HEK293 (cell line): ENCODE measurements around the gene TDRKH.

Experiments
- CTCF ChIP-seq: fragments of 450-650 bp; formaldehyde crosslinking; IDR thresholded peaks from 2 replicates; pipeline ENCODE4 v1.5.1; 2016; ENCODE audit warnings: missing biosample characterization, missing genetic modification characterization
- REST ChIP-seq: fragments of 450-650 bp; formaldehyde crosslinking; IDR thresholded peaks from 2 replicates; pipeline ENCODE4 v1.5.1; 2016; ENCODE audit warnings: missing biosample characterization, missing genetic modification characterization
- YY1 ChIP-seq: fragments of 450-650 bp; formaldehyde crosslinking; IDR thresholded peaks from 2 replicates; pipeline ENCODE4 v1.5.1; 2018; ENCODE audit warnings: missing biosample characterization, missing genetic modification characterization
- YY2 ChIP-seq: fragments of 450-650 bp; formaldehyde crosslinking; IDR thresholded peaks from 2 replicates; pipeline ENCODE4 v1.5.1; 2016; ENCODE audit warnings: missing biosample characterization, missing genetic modification characterization
- ZBTB20 ChIP-seq: fragments of 450-650 bp; formaldehyde crosslinking; IDR thresholded peaks from 2 replicates; pipeline ENCODE4 v1.5.1; 2016; ENCODE audit warnings: missing biosample characterization, missing genetic modification characterization
- ZFP3 ChIP-seq: fragments of 450-650 bp; formaldehyde crosslinking; IDR thresholded peaks from 2 replicates; pipeline ENCODE4 v1.5.1; 2016; ENCODE audit warnings: low read depth, missing biosample characterization, missing genetic modification characterization
- ZNF121 ChIP-seq: fragments of 450-650 bp; formaldehyde crosslinking; IDR thresholded peaks from 2 replicates; pipeline ENCODE4 v1.5.1; 2016; ENCODE audit warnings: missing biosample characterization, missing genetic modification characterization
- ZNF629 ChIP-seq: fragments of 450-650 bp; formaldehyde crosslinking; IDR thresholded peaks from 2 replicates; pipeline ENCODE4 v1.5.1; 2017; ENCODE audit warnings: missing biosample characterization, missing genetic modification characterization
- ZNF747 ChIP-seq: fragments of 450-650 bp; formaldehyde crosslinking; IDR thresholded peaks from 2 replicates; pipeline ENCODE4 v1.5.1; 2016; ENCODE audit warnings: missing biosample characterization, missing genetic modification characterization
- TF ChIP-seq, protein P1 (sequence below): fragments of 450-650 bp; formaldehyde crosslinking; IDR thresholded peaks from 2 replicates; pipeline ENCODE4 v1.5.1; 2016; ENCODE audit warnings: missing biosample characterization, missing genetic modification characterization
- TF ChIP-seq, protein P2 (sequence below): fragments of 450-650 bp; formaldehyde crosslinking; IDR thresholded peaks from 2 replicates; pipeline ENCODE4 v1.5.1; 2016; ENCODE audit warnings: missing biosample characterization, missing genetic modification characterization

GRCh38 chr1:151814426-151814825, 24.1 kb upstream of the TDRKH start:
- no peak for TF ChIP-seq ZBTB20 (tag by site-specific recombination)
- no peak for TF ChIP-seq CTCF (tag by site-specific recombination)
- TF ChIP-seq YY1 (tag by site-specific recombination), result no peak
- no peak for TF ChIP-seq YY2 (tag by site-specific recombination)
- no peak for TF ChIP-seq REST
- TF ChIP-seq ZNF629 (tag by site-specific recombination), result no peak
- TF ChIP-seq ZNF747 (tag by site-specific recombination), result no peak
- no peak for TF ChIP-seq ZNF121 (tag by site-specific recombination)
- TF ChIP-seq ZFP3 (tag by site-specific recombination), result no peak
- TF ChIP-seq, protein P1, sequence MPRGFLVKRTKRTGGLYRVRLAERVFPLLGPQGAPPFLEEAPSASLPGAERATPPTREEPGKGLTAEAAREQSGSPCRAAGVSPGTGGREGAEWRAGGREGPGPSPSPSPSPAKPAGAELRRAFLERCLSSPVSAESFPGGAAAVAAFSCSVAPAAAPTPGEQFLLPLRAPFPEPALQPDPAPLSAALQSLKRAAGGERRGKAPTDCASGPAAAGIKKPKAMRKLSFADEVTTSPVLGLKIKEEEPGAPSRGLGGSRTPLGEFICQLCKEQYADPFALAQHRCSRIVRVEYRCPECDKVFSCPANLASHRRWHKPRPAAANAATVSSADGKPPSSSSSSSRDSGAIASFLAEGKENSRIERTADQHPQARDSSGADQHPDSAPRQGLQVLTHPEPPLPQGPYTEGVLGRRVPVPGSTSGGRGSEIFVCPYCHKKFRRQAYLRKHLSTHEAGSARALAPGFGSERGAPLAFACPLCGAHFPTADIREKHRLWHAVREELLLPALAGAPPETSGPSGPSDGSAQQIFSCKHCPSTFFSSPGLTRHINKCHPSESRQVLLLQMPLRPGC (tag by site-specific recombination), result no peak
- TF ChIP-seq, protein P2, sequence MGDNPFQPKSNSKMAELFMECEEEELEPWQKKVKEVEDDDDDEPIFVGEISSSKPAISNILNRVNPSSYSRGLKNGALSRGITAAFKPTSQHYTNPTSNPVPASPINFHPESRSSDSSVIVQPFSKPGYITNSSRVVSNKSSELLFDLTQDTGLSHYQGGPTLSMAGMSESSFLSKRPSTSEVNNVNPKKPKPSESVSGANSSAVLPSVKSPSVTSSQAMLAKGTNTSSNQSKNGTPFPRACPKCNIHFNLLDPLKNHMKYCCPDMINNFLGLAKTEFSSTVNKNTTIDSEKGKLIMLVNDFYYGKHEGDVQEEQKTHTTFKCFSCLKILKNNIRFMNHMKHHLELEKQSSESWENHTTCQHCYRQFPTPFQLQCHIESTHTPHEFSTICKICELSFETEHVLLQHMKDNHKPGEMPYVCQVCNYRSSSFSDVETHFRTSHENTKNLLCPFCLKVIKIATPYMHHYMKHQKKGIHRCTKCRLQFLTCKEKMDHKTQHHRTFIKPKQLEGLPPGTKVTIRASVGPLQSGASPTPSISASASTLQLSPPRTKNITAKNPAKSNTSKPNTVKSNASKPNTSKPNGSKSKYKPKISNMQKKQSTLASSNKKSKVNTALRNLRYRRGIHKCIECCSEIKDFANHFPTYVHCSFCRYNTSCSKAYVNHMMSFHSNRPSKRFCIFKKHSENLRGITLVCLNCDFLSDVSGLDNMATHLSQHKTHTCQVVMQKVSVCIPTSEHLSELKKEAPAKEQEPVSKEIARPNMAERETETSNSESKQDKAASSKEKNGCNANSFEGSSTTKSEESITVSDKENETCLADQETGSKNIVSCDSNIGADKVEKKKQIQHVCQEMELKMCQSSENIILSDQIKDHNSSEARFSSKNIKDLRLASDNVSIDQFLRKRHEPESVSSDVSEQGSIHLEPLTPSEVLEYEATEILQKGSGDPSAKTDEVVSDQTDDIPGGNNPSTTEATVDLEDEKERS (tag by site-specific recombination), result no peak
